GM19238 (cell line): Measurements from ENCODE around the gene CIB4.
"Not testable (repeated sequence)": the region's sequence is repeated elsewhere in the genome, so short reads cannot be mapped to it uniquely, and the experiment has no call there.

Experiments used
- DNase-seq: peaks from one replicate; pipeline ENCODE4 v3.0.0; 2011; ENCODE audit warnings: low spot score; ENCODE audit not compliant: insufficient read length

Gene CIB4

GRCh38 chr2:26668041-26668440, 26.9 kb upstream of the CIB4 start:
- no peak for DNase-seq

GRCh38 chr2:26666671-26667070, 25.5 kb upstream of the CIB4 start:
- DNase-seq: no peak

GRCh38 chr2:26665296-26665695, 24.1 kb upstream of the CIB4 start:
- DNase-seq: not testable (repeated sequence)

- no peak for DNase-seq
Measured at GRCh38 chr2:26660363-26660962, 19.3 kb upstream of the CIB4 start.

GRCh38 chr2:26658691-26659346, 17.7 kb upstream of the CIB4 start:
- no peak for DNase-seq

- no peak for DNase-seq
Measured at GRCh38 chr2:26657265-26657664, 16.1 kb upstream of the CIB4 start.

GRCh38 chr2:26655611-26656195, 14.5 kb upstream of the CIB4 start:
- no peak for DNase-seq

GRCh38 chr2:26655120-26655519, 14.0 kb upstream of the CIB4 start:
- DNase-seq: not testable (repeated sequence)

GRCh38 chr2:26654061-26654340, 12.8 kb upstream of the CIB4 start:
- no peak for DNase-seq

GRCh38 chr2:26653207-26654060, 12.3 kb upstream of the CIB4 start:
- no peak for DNase-seq

- no peak for DNase-seq
Measured at GRCh38 chr2:26652361-26653041, 11.3 kb upstream of the CIB4 start.

GRCh38 chr2:26651799-26652198, 10.6 kb upstream of the CIB4 start:
- DNase-seq: no peak

- DNase-seq: no peak
Measured at GRCh38 chr2:26651470-26651771, 10.3 kb upstream of the CIB4 start.

GRCh38 chr2:26650713-26651469, 9.7 kb upstream of the CIB4 start:
- DNase-seq: no peak

GRCh38 chr2:26649992-26650712, 9.0 kb upstream of the CIB4 start:
- no peak for DNase-seq

- DNase-seq: no peak
Measured at GRCh38 chr2:26649322-26649721, 8.2 kb upstream of the CIB4 start.

- DNase-seq: no peak
Measured at GRCh38 chr2:26648516-26648915, 7.3 kb upstream of the CIB4 start.

GRCh38 chr2:26647981-26648380, 6.8 kb upstream of the CIB4 start:
- no peak for DNase-seq

- DNase-seq: no peak
Measured at GRCh38 chr2:26646986-26647672, 6.0 kb upstream of the CIB4 start.

GRCh38 chr2:26645762-26646161, 4.6 kb upstream of the CIB4 start:
- no peak for DNase-seq
